ENCODE results near the gene CDH4. TPM values are rescaled to one million over a fixed set of nuclear protein-coding genes. Genes with fewer than 3 reads are reported as not detected.

CDH4 gene
- total and polyA plus RNA-seq, 9 of the 15 experiments (the other 6 are each of a cell fraction or from before 2014, with no cell fraction given) = 0.04 TPM; not detected in 8

- Histone ChIP-seq H3K79me2 (ENCODE audit: control insufficient read depth, insufficient read depth, low read length) (no peaks in the 10 kb centered on the region), H3K9ac (ENCODE audit: insufficient read depth in 1 of 2, low read depth in 2 of 2, low read length in 2 of 2) (no peak overlapping the region), H3K36me3 (ENCODE audit: control insufficient read depth, insufficient read depth, low read length) (no peaks in the 10 kb centered on the region), H4K20me1 (replicated peaks; ENCODE audit: control insufficient read depth, insufficient read depth, low read length) (no peaks in the 10 kb centered on the region), H3K4me3 (no peak overlapping the region), H3K27me3 (ENCODE audit: control insufficient read depth in 2 of 2, insufficient read depth in 2 of 2, low read length in 2 of 2) (peaks cover 0 to 8% of the 10 kb centered on the region in 2 experiments; a peak in 2 of 5 replicates), H3K27ac (ENCODE audit: extremely low read depth, low read depth, low read length) (no peak overlapping the region), H2AFZ (ENCODE audit: low read depth, low read length) (no peak overlapping the region), H3K9me3 (replicated peaks; ENCODE audit: control insufficient read depth, insufficient read depth, low read depth, low read length) (no peaks in the 10 kb centered on the region), H3K9me1 (ENCODE audit: control insufficient read depth, insufficient read depth, low read length) (no peaks in the 10 kb centered on the region), H3K4me2 (ENCODE audit: insufficient read depth, low read length) (no peak overlapping the region), H3K4me1 (replicated peaks in 1 of 2; ENCODE audit: control insufficient read depth in 2 of 2, insufficient read depth in 2 of 2, low read length in 2 of 2) (no peaks in the 10 kb centered on the region)
- 0% methylated on average over 8 of the region's 8 CpGs for WGBS (ENCODE audit: insufficient coverage, low coverage, missing lambda C conversion rate)
- no peak for TF ChIP-seq ZNF316 (IDR thresholded peaks at IDR 0.05)
- no peak for TF ChIP-seq RB1 (IDR thresholded peaks at IDR 0.05; ENCODE audit: low read depth)
- no peak for TF ChIP-seq CTCF (IDR thresholded peaks at IDR 0.05 in 2 of 3, conservative IDR thresholded peaks at IDR 0.05 in 1 of 3; ENCODE audit: insufficient read depth in 2 of 3, low read depth in 1 of 3, low read length in 3 of 3)
- TF ChIP-seq ETV5 (CRISPR knock-in tag; IDR thresholded peaks at IDR 0.05; ENCODE audit: low read depth) = no peak
- TF ChIP-seq FIP1L1 (IDR thresholded peaks at IDR 0.05; ENCODE audit: low read depth, low read length, poor library complexity, severe bottlenecking) = no peak
- no peak for TF ChIP-seq DPF2 (IDR thresholded peaks at IDR 0.05)
- TF ChIP-seq RBBP5 (IDR thresholded peaks at IDR 0.05; ENCODE audit: borderline replicate concordance, insufficient read depth, low read length, poor library complexity, severe bottlenecking) = no peak
- no peak for TF ChIP-seq ZNF785 (CRISPR knock-in tag; IDR thresholded peaks at IDR 0.05)
- TF ChIP-seq ZNF696 (CRISPR knock-in tag; conservative IDR thresholded peaks at IDR 0.05) = no peak
- TF ChIP-seq SUPT5H (IDR thresholded peaks at IDR 0.05) = no peak
- TF ChIP-seq TFAM (CRISPR knock-in tag; conservative IDR thresholded peaks at IDR 0.05) = no peak
- TF ChIP-seq SMAD3 (CRISPR knock-in tag; conservative IDR thresholded peaks at IDR 0.05) = no peak
- TF ChIP-seq MCM2 (IDR thresholded peaks at IDR 0.05; ENCODE audit: low read depth) = no peak
- TF ChIP-seq ARHGAP35 (IDR thresholded peaks at IDR 0.05; ENCODE audit: partially characterized antibody) = no peak
- TF ChIP-seq SMC3 (conservative IDR thresholded peaks at IDR 0.05; ENCODE audit: insufficient read depth, low read depth, low read length) = no peak
- TF ChIP-seq SP2 (IDR thresholded peaks at IDR 0.05; ENCODE audit: extremely low read depth, low read depth, low read length, poor library complexity, severe bottlenecking) = no peak
- TF ChIP-seq AFF1 (IDR thresholded peaks at IDR 0.05; ENCODE audit: low read depth in 1 of 2, partially characterized antibody in 2 of 2) = no peak
- TF ChIP-seq ARID1B (IDR thresholded peaks at IDR 0.05) = no peak
- intact Hi-C loops (cut with micrococcal nuclease) = no loop called here
- CTCF ChIA-PET (ENCODE audit: low intra/inter-chr PET ratio) = no interaction called here
- DNase-seq (ENCODE audit: extremely low read depth in 1 of 4, low spot score in 3 of 4) = no peak
- in situ Hi-C loops (cut with MboI) = no loop called here
- BruUV-seq (replicated peaks) = no TSS peak
- POLR2A ChIA-PET = no interaction called here
- ATAC-seq = no peak
- no peak for FAIRE-seq
Measured at GRCh38 chr20:61244213-61244612, 7.8 kb upstream of the CDH4 start.
